Brain microvascular endothelial cell (primary cell): ENCODE results near the gene KDM7A.

ENCODE experiments used
- DNase-seq: peaks from one replicate; pipeline ENCODE4 v3.0.0-alpha.2; 2020
- H3K27ac ChIP-seq: fragments of 250-450 bp; sonication (Bioruptor Pico); 2 replicates; pipeline ENCODE4 v1.5.1; 2020; ENCODE audit warnings: mild to moderate bottlenecking, moderate library complexity
- H3K27me3 ChIP-seq: fragments of 250-450 bp; sonication (Bioruptor Pico); replicated peaks from 2 replicates; pipeline ENCODE4 v1.5.1; 2020; ENCODE audit warnings: mild to moderate bottlenecking
- H3K36me3 ChIP-seq: fragments of 250-450 bp; sonication (Bioruptor Pico); replicated peaks from 2 replicates; pipeline ENCODE4 v1.5.1; 2020; ENCODE audit warnings: mild to moderate bottlenecking
- H3K4me3 ChIP-seq: 2 replicates; pipeline ENCODE4 v1.5.1; 2011; ENCODE audit warnings: low read depth, mild to moderate bottlenecking, control low read depth, low read length, moderate library complexity
- in situ Hi-C: cut with HindIII; loops from 2 replicates; pipeline ENCODE4 v1.10.0; 2017; ENCODE audit warnings: low sequenced_read_pairs, low pct_ligation_motif_present
- TF ChIP-seq, protein P1 (sequence below): IDR thresholded peaks from 2 replicates; pipeline ENCODE4 v1.5.1; 2011; ENCODE audit warnings: low read depth, mild to moderate bottlenecking, moderate library complexity, low read length, control low read depth, inconsistent platforms; ENCODE audit errors: missing control alignments

Gene KDM7A

DNA sequence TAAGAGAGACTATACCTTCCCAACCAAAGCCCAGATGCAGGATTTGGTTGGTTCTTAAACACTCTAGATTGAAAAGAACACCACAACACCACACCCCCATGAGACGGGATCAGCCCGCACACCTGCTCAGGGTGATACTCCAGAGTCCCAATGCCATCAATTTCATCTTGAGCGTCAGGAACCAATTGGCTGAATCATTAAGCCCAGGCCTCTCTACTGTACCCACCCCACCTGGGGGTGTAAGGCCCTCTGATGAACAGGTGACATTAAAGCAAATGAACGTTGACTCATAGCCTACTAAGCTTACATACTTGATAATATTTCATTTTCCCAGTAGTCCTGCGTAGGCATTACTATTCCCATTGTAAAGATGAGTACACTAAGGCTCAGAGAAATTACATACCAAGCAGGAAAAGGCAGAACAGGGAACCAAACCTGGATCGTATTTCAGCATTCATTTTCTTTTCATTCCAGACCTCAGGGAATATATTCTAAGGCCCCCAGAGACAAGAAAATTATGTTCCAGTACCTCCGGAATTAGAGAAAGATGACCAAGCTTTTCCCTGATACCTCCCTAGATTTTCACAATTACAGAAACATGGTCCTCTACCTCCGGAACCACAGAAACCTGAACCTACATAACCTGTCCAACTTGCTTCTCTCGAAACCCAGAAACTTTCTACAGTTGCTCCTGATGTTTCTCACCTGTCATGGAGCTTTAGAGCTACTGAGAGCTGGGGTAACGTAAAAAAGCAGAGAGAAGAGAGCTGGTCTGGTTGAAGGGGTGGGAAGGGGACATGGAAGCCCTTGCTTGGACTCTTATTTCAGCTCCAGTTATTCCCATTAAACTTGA is 43.1 kb upstream of the KDM7A start:
- DNase-seq = no peak
- TF ChIP-seq, protein P1, sequence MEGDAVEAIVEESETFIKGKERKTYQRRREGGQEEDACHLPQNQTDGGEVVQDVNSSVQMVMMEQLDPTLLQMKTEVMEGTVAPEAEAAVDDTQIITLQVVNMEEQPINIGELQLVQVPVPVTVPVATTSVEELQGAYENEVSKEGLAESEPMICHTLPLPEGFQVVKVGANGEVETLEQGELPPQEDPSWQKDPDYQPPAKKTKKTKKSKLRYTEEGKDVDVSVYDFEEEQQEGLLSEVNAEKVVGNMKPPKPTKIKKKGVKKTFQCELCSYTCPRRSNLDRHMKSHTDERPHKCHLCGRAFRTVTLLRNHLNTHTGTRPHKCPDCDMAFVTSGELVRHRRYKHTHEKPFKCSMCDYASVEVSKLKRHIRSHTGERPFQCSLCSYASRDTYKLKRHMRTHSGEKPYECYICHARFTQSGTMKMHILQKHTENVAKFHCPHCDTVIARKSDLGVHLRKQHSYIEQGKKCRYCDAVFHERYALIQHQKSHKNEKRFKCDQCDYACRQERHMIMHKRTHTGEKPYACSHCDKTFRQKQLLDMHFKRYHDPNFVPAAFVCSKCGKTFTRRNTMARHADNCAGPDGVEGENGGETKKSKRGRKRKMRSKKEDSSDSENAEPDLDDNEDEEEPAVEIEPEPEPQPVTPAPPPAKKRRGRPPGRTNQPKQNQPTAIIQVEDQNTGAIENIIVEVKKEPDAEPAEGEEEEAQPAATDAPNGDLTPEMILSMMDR = no peak
- Histone ChIP-seq H3K27me3 (no peaks in the 10 kb centered on the region), H3K4me3 (no peak overlapping the region), H3K27ac (no peak overlapping the region), H3K36me3 (no peaks in the 10 kb centered on the region)
- in situ Hi-C loops = no loop called here

DNA sequence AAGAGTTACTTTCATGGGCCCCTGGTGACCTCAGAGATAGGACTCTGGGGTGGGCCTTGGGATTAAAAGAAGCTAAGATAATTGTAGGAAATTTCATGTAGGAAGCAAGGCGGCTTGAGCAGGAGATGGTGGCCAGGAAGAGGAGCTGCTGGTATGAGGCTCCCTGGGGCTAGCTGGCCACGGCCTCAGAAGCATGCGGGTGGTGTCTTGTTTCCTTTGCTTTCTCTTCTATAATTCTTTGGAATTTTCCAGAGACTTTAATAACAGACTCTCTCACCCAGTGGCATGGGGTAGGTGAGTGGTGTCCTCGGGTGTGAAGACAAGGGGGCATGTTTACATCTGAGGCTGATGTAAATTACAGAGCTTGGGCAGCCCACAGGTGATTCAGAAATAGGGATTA is 41.9 kb upstream of the KDM7A start:
- H3K27ac ChIP-seq = no peak overlapping the region
- no peak for DNase-seq
- no peaks in the 10 kb centered on the region for H3K36me3 ChIP-seq
- TF ChIP-seq, protein P1 = no peak
- in situ Hi-C loops = no loop called here
- H3K4me3 ChIP-seq = no peak overlapping the region
- H3K27me3 ChIP-seq = no peaks in the 10 kb centered on the region

DNA sequence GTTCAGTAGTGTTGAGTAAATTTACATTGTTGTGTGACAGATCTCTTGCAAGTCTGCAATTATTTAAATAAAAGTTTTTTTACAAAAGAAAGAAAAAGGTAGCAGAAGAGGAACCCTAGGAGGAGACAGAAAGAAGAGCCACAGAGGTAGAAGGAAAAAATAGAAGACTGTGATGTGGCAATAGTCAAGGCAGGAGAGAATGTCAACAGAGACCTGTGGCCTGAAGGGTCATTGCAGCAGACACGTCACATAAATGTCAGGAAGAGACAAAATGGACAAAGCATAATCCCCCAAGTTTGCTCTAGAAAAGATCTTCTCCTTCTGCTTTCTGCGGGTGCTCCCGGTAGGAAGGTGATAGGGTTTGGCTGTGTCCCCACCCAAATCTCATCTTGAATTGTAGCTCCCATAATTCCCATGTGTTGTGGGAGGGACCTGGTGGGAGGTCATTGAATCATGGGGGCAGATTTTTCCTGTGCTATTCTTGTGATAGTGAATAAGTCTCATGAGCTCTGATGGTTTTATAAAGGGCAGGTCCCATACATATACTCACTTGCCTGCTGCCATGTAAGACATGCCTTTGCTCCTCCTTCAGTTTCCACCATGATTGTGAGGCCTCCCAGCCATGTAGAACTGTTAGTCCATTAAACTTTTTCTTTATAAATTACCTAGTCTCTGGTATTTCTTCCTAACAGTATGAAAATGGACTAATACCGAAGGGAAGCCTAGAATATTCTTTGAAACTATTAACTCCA is 41.1 kb upstream of the KDM7A start:
- H3K4me3 ChIP-seq = no peak overlapping the region
- DNase-seq = no peak
- H3K27me3 ChIP-seq = no peaks in the 10 kb centered on the region
- TF ChIP-seq, protein P1 = no peak
- in situ Hi-C loops = no loop called here
- H3K36me3 ChIP-seq = no peaks in the 10 kb centered on the region
- H3K27ac ChIP-seq = no peak overlapping the region

DNA sequence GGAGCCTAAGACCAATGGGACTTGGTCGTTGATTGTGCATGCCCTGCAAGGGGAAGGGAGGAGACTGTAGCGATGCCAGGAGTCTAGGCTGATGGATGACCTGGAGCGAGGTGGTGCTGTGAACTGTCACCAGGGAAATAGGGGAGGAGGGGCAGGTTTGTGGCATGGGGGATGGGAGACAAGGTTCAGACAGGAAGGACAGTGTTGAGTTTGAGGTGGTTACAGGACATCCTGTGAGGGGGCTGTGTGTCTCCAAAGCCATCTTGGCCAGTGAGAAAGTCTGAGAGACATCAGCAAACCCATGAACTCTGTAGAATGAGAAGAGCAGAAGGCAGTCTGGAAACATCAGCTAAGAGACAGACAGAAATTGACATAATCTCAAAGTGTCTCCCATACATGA is 38.5 kb upstream of the KDM7A start:
- Histone ChIP-seq H3K27me3 (no peaks in the 10 kb centered on the region), H3K4me3 (no peak overlapping the region), H3K27ac (no peak overlapping the region), H3K36me3 (no peaks in the 10 kb centered on the region)
- in situ Hi-C loops = no loop called here
- no peak for DNase-seq
- TF ChIP-seq, protein P1 = no peak

DNA sequence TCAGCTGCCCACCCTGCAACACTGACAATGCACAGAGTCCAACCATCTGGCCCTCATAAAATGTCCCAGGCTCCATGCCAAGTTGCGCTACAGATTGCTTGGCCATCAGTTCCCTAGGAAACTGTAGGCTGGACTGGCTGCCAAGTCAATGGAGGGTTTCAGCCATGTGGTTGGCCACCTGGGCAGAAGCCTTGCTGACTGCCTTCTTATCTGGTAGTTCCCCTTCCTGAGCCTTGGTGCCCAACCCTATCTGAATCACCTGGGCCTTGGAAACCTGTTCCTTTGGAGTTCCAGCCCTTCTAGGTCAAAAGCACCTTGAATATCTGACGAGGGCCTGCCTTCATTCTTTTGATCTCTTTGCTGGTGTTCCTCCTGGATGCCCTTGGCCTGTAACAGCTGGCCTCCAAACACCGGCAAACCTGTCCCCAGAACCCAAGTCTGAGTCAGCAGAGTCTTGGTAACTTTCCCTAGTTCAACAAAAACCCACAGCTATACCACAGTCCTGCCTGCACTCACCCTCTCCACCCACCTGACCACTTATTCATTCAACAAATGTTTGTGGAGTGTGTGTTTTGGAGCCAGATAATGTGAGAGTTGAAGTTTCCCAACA is 37.4 kb upstream of the KDM7A start:
- TF ChIP-seq, protein P1 = no peak
- no peak overlapping the region for H3K4me3 ChIP-seq
- DNase-seq = no peak
- in situ Hi-C loops = no loop called here
- no peaks in the 10 kb centered on the region for H3K36me3 ChIP-seq
- H3K27ac ChIP-seq = no peak overlapping the region
- H3K27me3 ChIP-seq = no peaks in the 10 kb centered on the region
